Prostate gland (tissue), 2 donors: ENCODE results near the gene CASP10.

Experiments used
- POLR2AphosphoS5 ChIP-seq: sonication (generic); formaldehyde crosslinking; IDR thresholded peaks from one replicate; pipeline ENCODE4 v1.6.1; 2017; ENCODE audit warnings: antibody characterized with exemption
- TF ChIP-seq, protein P1 (sequence below), 4 experiments: fragments of 200-600 bp in 2 of 4; fragments of 450-650 bp in 2 of 4; sonication (generic) in 2 of 4; IDR thresholded peaks; 1 replicate in 3 of 4; 2 replicates in 1 of 4; pipeline ENCODE4 v1.5.1; 2016 to 2019; ENCODE audit warnings: antibody characterized with exemption in 4 of 4, mild to moderate bottlenecking in 2 of 4, moderate library complexity in 2 of 4

DNA sequence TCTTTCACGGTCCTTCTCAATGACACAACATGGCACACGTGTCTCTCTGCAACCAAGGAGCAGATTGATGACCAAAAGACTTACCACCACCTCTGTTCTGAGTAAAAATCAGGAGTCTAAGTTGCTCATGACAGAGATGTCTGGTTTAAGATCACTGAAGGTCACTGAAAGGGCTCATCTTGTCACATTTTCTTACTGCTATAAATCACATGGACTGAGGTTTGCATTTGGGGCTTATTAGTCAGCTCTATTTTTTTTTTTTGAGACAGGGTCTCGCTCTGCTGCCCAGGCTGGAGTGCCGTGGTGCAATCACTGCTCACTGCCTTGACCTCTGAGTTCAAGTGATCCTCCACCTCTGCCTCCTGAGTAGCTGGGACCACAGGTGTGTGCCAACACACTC lies 47.6 kb upstream of the CASP10 start:
- TF ChIP-seq, protein P1, sequence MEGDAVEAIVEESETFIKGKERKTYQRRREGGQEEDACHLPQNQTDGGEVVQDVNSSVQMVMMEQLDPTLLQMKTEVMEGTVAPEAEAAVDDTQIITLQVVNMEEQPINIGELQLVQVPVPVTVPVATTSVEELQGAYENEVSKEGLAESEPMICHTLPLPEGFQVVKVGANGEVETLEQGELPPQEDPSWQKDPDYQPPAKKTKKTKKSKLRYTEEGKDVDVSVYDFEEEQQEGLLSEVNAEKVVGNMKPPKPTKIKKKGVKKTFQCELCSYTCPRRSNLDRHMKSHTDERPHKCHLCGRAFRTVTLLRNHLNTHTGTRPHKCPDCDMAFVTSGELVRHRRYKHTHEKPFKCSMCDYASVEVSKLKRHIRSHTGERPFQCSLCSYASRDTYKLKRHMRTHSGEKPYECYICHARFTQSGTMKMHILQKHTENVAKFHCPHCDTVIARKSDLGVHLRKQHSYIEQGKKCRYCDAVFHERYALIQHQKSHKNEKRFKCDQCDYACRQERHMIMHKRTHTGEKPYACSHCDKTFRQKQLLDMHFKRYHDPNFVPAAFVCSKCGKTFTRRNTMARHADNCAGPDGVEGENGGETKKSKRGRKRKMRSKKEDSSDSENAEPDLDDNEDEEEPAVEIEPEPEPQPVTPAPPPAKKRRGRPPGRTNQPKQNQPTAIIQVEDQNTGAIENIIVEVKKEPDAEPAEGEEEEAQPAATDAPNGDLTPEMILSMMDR (IDR thresholded peaks at IDR 0.05): no peak
- no peak for TF ChIP-seq POLR2AphosphoS5
